HCT116 (cell line): ENCODE measurements around the gene CLEC10A.

Experiments
- CEBPB ChIP-seq: IDR thresholded peaks from 2 replicates; pipeline ENCODE4 v1.6.1; 2012; ENCODE audit warnings: low read depth
- CTCF ChIP-seq, 3 experiments: fragments of 200-600 bp in 1 of 3; sonication (generic) in 1 of 3; IDR thresholded peaks in 2 of 3; conservative IDR thresholded peaks in 1 of 3; 2 replicates each; pipeline ENCODE4 v1.5.1; 2012 to 2017; ENCODE audit warnings: low read depth in 2 of 3, low read length in 2 of 3, antibody characterized with exemption in 1 of 3, borderline replicate concordance in 1 of 3, control low read depth in 1 of 3, mild to moderate bottlenecking in 1 of 3, mixed read lengths in 1 of 3, mixed run types in 1 of 3, moderate library complexity in 1 of 3; ENCODE audit not compliant: insufficient read depth in 1 of 3
- ELF1 ChIP-seq: IDR thresholded peaks from 2 replicates; pipeline ENCODE4 v1.6.1; 2012; ENCODE audit warnings: low read depth, borderline replicate concordance
- EZH2 ChIP-seq: fragments of 200-600 bp; sonication (generic); IDR thresholded peaks from 2 replicates; pipeline ENCODE4 v1.6.1; 2017; ENCODE audit warnings: antibody characterized with exemption, mixed run types
- EZH2phosphoT487 ChIP-seq: fragments of 200-600 bp; IDR thresholded peaks from 2 replicates; pipeline ENCODE4 v1.6.1; 2018; ENCODE audit warnings: antibody characterized with exemption, borderline replicate concordance
- POLR2A ChIP-seq: IDR thresholded peaks from 2 replicates; pipeline ENCODE4 v1.7.0; 2011; ENCODE audit warnings: borderline replicate concordance; ENCODE audit not compliant: insufficient read depth, insufficient read length; ENCODE audit errors: extremely low read depth
- POLR2AphosphoS5 ChIP-seq: IDR thresholded peaks from 2 replicates; pipeline ENCODE4 v1.6.1; 2011; ENCODE audit warnings: mild to moderate bottlenecking, low read depth, low read length, moderate library complexity
- SRF ChIP-seq: IDR thresholded peaks from 2 replicates; pipeline ENCODE4 v1.6.1; 2012; ENCODE audit warnings: low read depth
- YY1 ChIP-seq: IDR thresholded peaks from 2 replicates; pipeline ENCODE4 v1.6.1; 2011; ENCODE audit warnings: low read length, low read depth, moderate library complexity, mild to moderate bottlenecking; ENCODE audit not compliant: insufficient replicate concordance; ENCODE audit errors: extremely low read depth

DNA sequence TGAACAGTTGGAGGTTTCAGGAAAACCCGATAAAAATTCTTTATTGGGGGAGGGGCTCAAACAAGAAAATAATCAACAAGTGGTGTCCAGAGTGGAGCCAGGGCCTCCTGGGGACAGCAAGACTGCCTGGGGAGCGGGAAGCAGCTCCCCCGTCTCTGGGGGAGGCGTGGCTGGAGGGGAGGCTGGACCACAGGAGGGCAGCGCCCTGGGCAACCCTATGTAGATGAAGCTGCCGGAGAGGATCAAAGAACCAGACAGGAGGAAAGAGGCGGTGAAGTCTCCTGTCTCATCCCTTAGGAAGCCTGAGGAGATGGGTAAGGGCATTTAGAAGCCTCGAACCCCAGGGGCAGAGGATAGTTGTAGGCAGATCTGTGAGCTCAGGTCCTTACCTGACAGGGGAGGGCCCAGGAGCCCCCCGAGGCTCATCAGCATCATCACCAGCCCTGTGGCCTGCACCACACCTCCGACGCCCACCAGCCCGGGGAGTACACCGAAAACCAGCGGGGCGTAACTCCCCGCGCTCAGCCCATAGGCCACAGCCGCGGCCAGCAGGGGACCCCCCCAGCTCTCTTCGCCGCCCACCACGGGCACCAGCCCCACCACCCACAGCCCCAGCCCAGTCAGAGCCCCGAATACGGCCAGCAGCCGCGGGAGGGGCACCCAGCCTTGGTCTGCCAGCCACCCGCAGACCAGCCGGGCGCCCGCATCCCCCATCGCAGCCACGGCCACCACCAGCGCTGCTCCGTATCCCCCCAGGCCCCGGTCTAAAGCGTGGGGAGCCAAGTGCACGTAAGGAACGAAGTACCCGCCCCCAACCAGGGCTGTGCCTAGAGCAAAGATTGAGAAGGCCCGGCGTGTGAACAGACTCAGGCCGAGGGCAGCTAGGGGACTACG, 38.2 kb downstream of the CLEC10A start:
- TF ChIP-seq CTCF (IDR thresholded peaks at IDR 0.05 in 2 of 3, conservative IDR thresholded peaks at IDR 0.05 in 1 of 3; ENCODE audit: borderline replicate concordance in 1 of 3, insufficient read depth in 1 of 3, low read depth in 2 of 3, low read length in 2 of 3), result no peak
- TF ChIP-seq CEBPB, result no peak
- TF ChIP-seq YY1, result no peak
- TF ChIP-seq EZH2, result no peak
- no peak for TF ChIP-seq ELF1
- no peak for TF ChIP-seq SRF
- no peak for TF ChIP-seq EZH2phosphoT487
- no peak; the same call in 1 of the 2 replicates for TF ChIP-seq POLR2AphosphoS5
- TF ChIP-seq POLR2A, result no peak
